Stimulated activated CD4-positive, alpha-beta T cell treated with anti-CD3 and anti-CD28 coated beads, Interleukin-4, amount 100 ng/mL, for 4 hours (primary cell): ENCODE data around the gene RSL24D1.
A peak's percentile ranks its signal among the peaks of the same experiment; 100 is the strongest.

Experiments used
- DNase-seq, 2 experiments: peaks; one replicate each; pipeline ENCODE4 v3.0.0-alpha.2; 2020

Gene RSL24D1

GRCh38 chr15:55196458-55197361 lies at the start of gene RSL24D1:
Gene RSL24D1 (minus strand): TSS chr15:55196941. CDS start chr15:55196890, 51 bp downstream.
- peak; percentile 89 to 97 for DNase-seq

GRCh38 chr15:55245059-55245458 lies 48.3 kb upstream of the RSL24D1 start:
- DNase-seq: no peak

GRCh38 chr15:55241891-55242290 lies 45.1 kb upstream of the RSL24D1 start:
- no peak for DNase-seq

GRCh38 chr15:55241186-55241585 lies 44.4 kb upstream of the RSL24D1 start:
- DNase-seq: no peak

GRCh38 chr15:55240125-55240760 lies 43.5 kb upstream of the RSL24D1 start:
- DNase-seq: no peak

GRCh38 chr15:55239440-55240124 lies 42.8 kb upstream of the RSL24D1 start:
- no peak for DNase-seq

- no peak for DNase-seq
Measured at GRCh38 chr15:55238877-55239276, 42.1 kb upstream of the RSL24D1 start.

GRCh38 chr15:55237219-55238130 lies 40.7 kb upstream of the RSL24D1 start:
- no peak for DNase-seq

- DNase-seq: no peak
Measured at GRCh38 chr15:55235546-55236036, 38.9 kb upstream of the RSL24D1 start.

- DNase-seq: no peak
Measured at GRCh38 chr15:55234800-55235104, 38.0 kb upstream of the RSL24D1 start.

GRCh38 chr15:55234104-55234799 lies 37.5 kb upstream of the RSL24D1 start:
- no peak for DNase-seq

GRCh38 chr15:55231455-55231854 lies 34.7 kb upstream of the RSL24D1 start:
- no peak for DNase-seq

GRCh38 chr15:55230953-55231352 lies 34.2 kb upstream of the RSL24D1 start:
- no peak for DNase-seq

GRCh38 chr15:55230051-55230670 lies 33.4 kb upstream of the RSL24D1 start:
- no peak for DNase-seq

- DNase-seq: no peak
Measured at GRCh38 chr15:55226127-55226526, 29.4 kb upstream of the RSL24D1 start.

GRCh38 chr15:55224892-55225291 lies 28.2 kb upstream of the RSL24D1 start:
- DNase-seq: no peak

- DNase-seq: no peak
Measured at GRCh38 chr15:55222588-55222987, 25.8 kb upstream of the RSL24D1 start.

GRCh38 chr15:55221090-55222011 lies 24.6 kb upstream of the RSL24D1 start:
- no peak for DNase-seq

- DNase-seq: no peak
Measured at GRCh38 chr15:55220606-55221005, 23.9 kb upstream of the RSL24D1 start.

- DNase-seq: no peak
Measured at GRCh38 chr15:55218056-55218455, 21.3 kb upstream of the RSL24D1 start.
